ENCODE measurements around the gene AP1S1.

- TF ChIP-seq, protein P1, sequence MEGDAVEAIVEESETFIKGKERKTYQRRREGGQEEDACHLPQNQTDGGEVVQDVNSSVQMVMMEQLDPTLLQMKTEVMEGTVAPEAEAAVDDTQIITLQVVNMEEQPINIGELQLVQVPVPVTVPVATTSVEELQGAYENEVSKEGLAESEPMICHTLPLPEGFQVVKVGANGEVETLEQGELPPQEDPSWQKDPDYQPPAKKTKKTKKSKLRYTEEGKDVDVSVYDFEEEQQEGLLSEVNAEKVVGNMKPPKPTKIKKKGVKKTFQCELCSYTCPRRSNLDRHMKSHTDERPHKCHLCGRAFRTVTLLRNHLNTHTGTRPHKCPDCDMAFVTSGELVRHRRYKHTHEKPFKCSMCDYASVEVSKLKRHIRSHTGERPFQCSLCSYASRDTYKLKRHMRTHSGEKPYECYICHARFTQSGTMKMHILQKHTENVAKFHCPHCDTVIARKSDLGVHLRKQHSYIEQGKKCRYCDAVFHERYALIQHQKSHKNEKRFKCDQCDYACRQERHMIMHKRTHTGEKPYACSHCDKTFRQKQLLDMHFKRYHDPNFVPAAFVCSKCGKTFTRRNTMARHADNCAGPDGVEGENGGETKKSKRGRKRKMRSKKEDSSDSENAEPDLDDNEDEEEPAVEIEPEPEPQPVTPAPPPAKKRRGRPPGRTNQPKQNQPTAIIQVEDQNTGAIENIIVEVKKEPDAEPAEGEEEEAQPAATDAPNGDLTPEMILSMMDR (conservative IDR thresholded peaks at IDR 0.05; ENCODE audit: low read depth, low read length) = no peak
- TF ChIP-seq EZH2 (IDR thresholded peaks at IDR 0.05; ENCODE audit: borderline replicate concordance, low read depth, low read length, poor library complexity, severe bottlenecking) = no peak
Measured at GRCh38 chr7:101116898-101117297, 37.4 kb upstream of the AP1S1 start.
